Gastroesophageal sphincter (tissue), 4 donors: ENCODE data around the gene SERPINA3. TPM values are rescaled to one million over a fixed set of nuclear protein-coding genes. Genes with fewer than 3 reads are reported as not detected.

ENCODE experiments used
- ATAC-seq: fragments of 150-250 bp; one replicate; pipeline ENCODE4 v1.9.1; 2016; ENCODE audit warnings: mild to moderate bottlenecking, moderate library complexity
- H3K27ac ChIP-seq, 4 donors: fragments of 200-600 bp; sonication (generic) in 3 of 4; 1 replicate in 3 of 4; 2 replicates in 1 of 4; pipeline ENCODE4 v1.5.1; 2016 to 2019
- H3K27me3 ChIP-seq: fragments of 200-600 bp; sonication (generic); one replicate; pipeline ENCODE4 v1.5.1; 2019
- H3K36me3 ChIP-seq, 2 donors: fragments of 200-600 bp; sonication (generic); one replicate each; pipeline ENCODE4 v1.5.1; 2019; ENCODE audit warnings: control low read depth in 1 of 2
- H3K4me1 ChIP-seq, 3 donors: fragments of 200-600 bp; sonication (generic); 1 replicate in 2 of 3; 2 replicates in 1 of 3; pipeline ENCODE4 v1.5.1; 2016 to 2019; ENCODE audit warnings: control low read depth in 2 of 3
- H3K4me3 ChIP-seq, 2 donors: fragments of 200-600 bp; sonication (generic); one replicate each; pipeline ENCODE4 v1.5.1; 2019; ENCODE audit warnings: mild to moderate bottlenecking in 1 of 2, moderate library complexity in 1 of 2
- H3K9me3 ChIP-seq, 3 donors: fragments of 200-600 bp; sonication (generic); one replicate each; pipeline ENCODE4 v1.5.1; 2017 to 2019; ENCODE audit warnings: control low read depth in 2 of 3
- EP300 ChIP-seq: sonication (generic); formaldehyde crosslinking; IDR thresholded peaks from one replicate; pipeline ENCODE4 v1.6.1; 2017; ENCODE audit warnings: antibody characterized with exemption, mild to moderate bottlenecking
- POLR2A ChIP-seq, 2 donors: fragments of 450-650 bp; IDR thresholded peaks; one replicate each; pipeline ENCODE4 v1.6.1; 2017; ENCODE audit warnings: antibody characterized with exemption in 2 of 2, mild to moderate bottlenecking in 2 of 2, moderate library complexity in 1 of 2
- POLR2AphosphoS5 ChIP-seq: sonication (generic); formaldehyde crosslinking; IDR thresholded peaks from one replicate; pipeline ENCODE4 v1.6.1; 2017; ENCODE audit warnings: antibody characterized with exemption
- WGBS, 2 donors: methylation state at CpG; one replicate each; pipeline ENCODE4 v1.1.5; 2018; ENCODE audit warnings: low coverage in 1 of 2; 5-methylcytosine and 5-hydroxymethylcytosine counted together
- total RNA-seq, 4 donors: library from RNA; depleted of rRNA; stranded (reverse); fragments of >200 nt; gene quantifications; one replicate each; pipeline ENCODE4 v1.1.0, GENCODE V29; 2016
- TF ChIP-seq, protein P1 (sequence below), 4 experiments: fragments of 200-600 bp in 2 of 4; fragments of 450-650 bp in 2 of 4; sonication (generic) in 1 of 4; IDR thresholded peaks; one replicate each; pipeline ENCODE4 v1.5.1; 2017 to 2019; ENCODE audit warnings: antibody characterized with exemption in 4 of 4, mild to moderate bottlenecking in 2 of 4, moderate library complexity in 2 of 4

The SERPINA3 gene
- total RNA-seq, 4 donors from 2014 or later, result 58.4 to 263 (median 215) TPM

- no peak for ATAC-seq
- TF ChIP-seq POLR2A (IDR thresholded peaks at IDR 0.05), result no peak
- TF ChIP-seq EP300, result no peak
- TF ChIP-seq, protein P1, sequence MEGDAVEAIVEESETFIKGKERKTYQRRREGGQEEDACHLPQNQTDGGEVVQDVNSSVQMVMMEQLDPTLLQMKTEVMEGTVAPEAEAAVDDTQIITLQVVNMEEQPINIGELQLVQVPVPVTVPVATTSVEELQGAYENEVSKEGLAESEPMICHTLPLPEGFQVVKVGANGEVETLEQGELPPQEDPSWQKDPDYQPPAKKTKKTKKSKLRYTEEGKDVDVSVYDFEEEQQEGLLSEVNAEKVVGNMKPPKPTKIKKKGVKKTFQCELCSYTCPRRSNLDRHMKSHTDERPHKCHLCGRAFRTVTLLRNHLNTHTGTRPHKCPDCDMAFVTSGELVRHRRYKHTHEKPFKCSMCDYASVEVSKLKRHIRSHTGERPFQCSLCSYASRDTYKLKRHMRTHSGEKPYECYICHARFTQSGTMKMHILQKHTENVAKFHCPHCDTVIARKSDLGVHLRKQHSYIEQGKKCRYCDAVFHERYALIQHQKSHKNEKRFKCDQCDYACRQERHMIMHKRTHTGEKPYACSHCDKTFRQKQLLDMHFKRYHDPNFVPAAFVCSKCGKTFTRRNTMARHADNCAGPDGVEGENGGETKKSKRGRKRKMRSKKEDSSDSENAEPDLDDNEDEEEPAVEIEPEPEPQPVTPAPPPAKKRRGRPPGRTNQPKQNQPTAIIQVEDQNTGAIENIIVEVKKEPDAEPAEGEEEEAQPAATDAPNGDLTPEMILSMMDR (IDR thresholded peaks at IDR 0.05), result no peak
- TF ChIP-seq POLR2AphosphoS5, result no peak
- Histone ChIP-seq H3K27me3 (peaks cover 3% of the 10 kb centered on the region), H3K4me1 (no peaks in the 10 kb centered on the region), H3K27ac (no peak overlapping the region), H3K36me3 (no peaks in the 10 kb centered on the region), H3K9me3 (no peaks in the 10 kb centered on the region), H3K4me3 (no peak overlapping the region)
- WGBS, 2 donors, result 75 to 76% methylated on average over 4 to 5 of the region's 11 CpGs
These were observed 27.0 kb downstream of the SERPINA3 start for GRCh38 chr14:94638961-94639817.

DNA sequence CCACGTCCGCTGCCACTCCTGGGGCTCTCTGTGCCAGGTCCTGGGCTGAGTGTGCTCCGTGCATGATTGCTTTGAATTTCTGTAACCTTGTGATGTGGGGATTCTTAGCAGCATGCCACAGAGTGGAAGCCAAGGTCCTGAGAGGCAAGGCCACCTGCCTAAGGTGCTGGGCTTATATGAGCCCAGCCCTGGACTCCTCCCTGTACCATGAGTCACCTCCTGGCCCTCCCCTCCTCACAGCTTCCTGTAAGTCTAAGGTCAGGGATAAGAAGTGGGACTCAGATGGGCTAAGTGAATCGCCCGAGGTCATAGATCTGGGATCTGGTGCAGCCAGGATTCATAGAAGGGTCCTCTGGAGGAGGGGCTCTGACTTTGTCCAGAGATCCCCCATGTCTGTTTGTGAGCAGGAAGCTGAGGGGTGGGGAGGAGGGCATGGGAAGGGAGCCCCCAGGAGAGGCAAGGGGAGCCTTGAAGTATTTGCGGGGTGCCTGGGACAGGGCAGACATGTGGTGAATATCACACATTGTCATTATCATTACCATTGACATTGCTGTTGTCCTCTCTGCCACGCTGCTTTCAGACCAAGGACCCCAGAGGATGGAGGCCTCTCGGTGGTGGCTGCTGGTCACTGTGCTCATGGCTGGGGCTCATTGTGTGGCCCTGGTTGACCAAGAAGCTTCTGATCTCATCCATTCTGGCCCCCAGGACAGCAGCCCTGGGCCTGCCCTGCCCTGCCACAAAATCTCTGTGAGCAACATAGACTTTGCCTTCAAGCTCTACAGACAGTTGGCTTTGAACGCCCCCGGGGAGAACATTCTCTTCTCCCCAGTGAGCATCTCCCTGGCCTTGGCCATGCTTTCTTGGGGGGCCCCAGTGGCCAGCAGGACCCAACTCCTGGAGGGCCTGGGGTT is 28.8 kb downstream of the SERPINA3 start:
- WGBS, 2 donors, result 94% methylated on average over 3 of the region's 10 CpGs; no CpG with 5 or more reads in 1 of the 2 donors
- no peaks in the 10 kb centered on the region for H3K36me3 ChIP-seq
- H3K9me3 ChIP-seq, result no peaks in the 10 kb centered on the region
- H3K27me3 ChIP-seq, result peaks cover 5% of the 10 kb centered on the region
- no peak for ATAC-seq
- TF ChIP-seq EP300 (no peak), POLR2AphosphoS5 (no peak), POLR2A (IDR thresholded peaks at IDR 0.05) (no peak)
- TF ChIP-seq, protein P1 (IDR thresholded peaks at IDR 0.05), result no peak
- no peak overlapping the region for H3K4me3 ChIP-seq
- no peak overlapping the region for H3K27ac ChIP-seq
- H3K4me1 ChIP-seq, result no peaks in the 10 kb centered on the region

- Histone ChIP-seq H3K36me3 (no peaks in the 10 kb centered on the region), H3K27me3 (peaks cover 5% of the 10 kb centered on the region), H3K27ac (no peak overlapping the region), H3K9me3 (no peaks in the 10 kb centered on the region), H3K4me3 (no peak overlapping the region), H3K4me1 (no peaks in the 10 kb centered on the region)
- no peak for ATAC-seq
- no peak for TF ChIP-seq EP300
- TF ChIP-seq POLR2A (IDR thresholded peaks at IDR 0.05), result no peak
- TF ChIP-seq, protein P1 (IDR thresholded peaks at IDR 0.05), result no peak
- no peak for TF ChIP-seq POLR2AphosphoS5
- WGBS, 2 donors, result 83% methylated on average over 1 of the region's 12 CpGs; no CpG with 5 or more reads in 1 of the 2 donors
These were observed 29.4 kb downstream of the SERPINA3 start for GRCh38 chr14:94641632-94641955.

- Histone ChIP-seq H3K27ac (no peak overlapping the region), H3K4me3 (no peak overlapping the region), H3K4me1 (no peaks in the 10 kb centered on the region), H3K36me3 (no peaks in the 10 kb centered on the region), H3K27me3 (peaks cover 13% of the 10 kb centered on the region), H3K9me3 (peaks cover 0 to 9% (median 0%) of the 10 kb centered on the region in 3 donors)
- no peak for ATAC-seq
- WGBS, 2 donors, result 80% methylated on average over 5 of the region's 18 CpGs; no CpG with 5 or more reads in 1 of the 2 donors
- TF ChIP-seq EP300 (no peak), POLR2AphosphoS5 (no peak), POLR2A (IDR thresholded peaks at IDR 0.05) (no peak)
- TF ChIP-seq, protein P1 (IDR thresholded peaks at IDR 0.05), result no peak
These were observed 31.3 kb downstream of the SERPINA3 start for GRCh38 chr14:94643316-94644101.
